ENCODE measurements around the gene RGS3.

Gene RGS3

GRCh38 chr9:113484258-113484730 lies 20.8 kb downstream of the RGS3 start:
- TF ChIP-seq NFIC (IDR thresholded peaks at IDR 0.05) (no peak), TCF12 (IDR thresholded peaks at IDR 0.05; ENCODE audit: low read depth) (no peak), TAF1 (IDR thresholded peaks at IDR 0.05; ENCODE audit: low read depth) (no peak), CREB1 (IDR thresholded peaks at IDR 0.05; ENCODE audit: low read depth) (no peak), ZBTB7A (IDR thresholded peaks at IDR 0.05; ENCODE audit: low read depth) (no peak), MAX (IDR thresholded peaks at IDR 0.05) (no peak), RAD21 (IDR thresholded peaks at IDR 0.05; ENCODE audit: low read depth) (no peak), YY1 (IDR thresholded peaks at IDR 0.05; ENCODE audit: low read depth) (no peak), USF1 (IDR thresholded peaks at IDR 0.05) (no peak), FOXM1 (IDR thresholded peaks at IDR 0.05; ENCODE audit: borderline replicate concordance, low read depth) (no peak), TEAD4 (IDR thresholded peaks at IDR 0.05) (no peak), EP300 (IDR thresholded peaks at IDR 0.05; ENCODE audit: borderline replicate concordance) (no peak), EGR1 (IDR thresholded peaks at IDR 0.05) (no peak), CEBPB (IDR thresholded peaks at IDR 0.05) (no peak)
- TF ChIP-seq, protein P1, sequence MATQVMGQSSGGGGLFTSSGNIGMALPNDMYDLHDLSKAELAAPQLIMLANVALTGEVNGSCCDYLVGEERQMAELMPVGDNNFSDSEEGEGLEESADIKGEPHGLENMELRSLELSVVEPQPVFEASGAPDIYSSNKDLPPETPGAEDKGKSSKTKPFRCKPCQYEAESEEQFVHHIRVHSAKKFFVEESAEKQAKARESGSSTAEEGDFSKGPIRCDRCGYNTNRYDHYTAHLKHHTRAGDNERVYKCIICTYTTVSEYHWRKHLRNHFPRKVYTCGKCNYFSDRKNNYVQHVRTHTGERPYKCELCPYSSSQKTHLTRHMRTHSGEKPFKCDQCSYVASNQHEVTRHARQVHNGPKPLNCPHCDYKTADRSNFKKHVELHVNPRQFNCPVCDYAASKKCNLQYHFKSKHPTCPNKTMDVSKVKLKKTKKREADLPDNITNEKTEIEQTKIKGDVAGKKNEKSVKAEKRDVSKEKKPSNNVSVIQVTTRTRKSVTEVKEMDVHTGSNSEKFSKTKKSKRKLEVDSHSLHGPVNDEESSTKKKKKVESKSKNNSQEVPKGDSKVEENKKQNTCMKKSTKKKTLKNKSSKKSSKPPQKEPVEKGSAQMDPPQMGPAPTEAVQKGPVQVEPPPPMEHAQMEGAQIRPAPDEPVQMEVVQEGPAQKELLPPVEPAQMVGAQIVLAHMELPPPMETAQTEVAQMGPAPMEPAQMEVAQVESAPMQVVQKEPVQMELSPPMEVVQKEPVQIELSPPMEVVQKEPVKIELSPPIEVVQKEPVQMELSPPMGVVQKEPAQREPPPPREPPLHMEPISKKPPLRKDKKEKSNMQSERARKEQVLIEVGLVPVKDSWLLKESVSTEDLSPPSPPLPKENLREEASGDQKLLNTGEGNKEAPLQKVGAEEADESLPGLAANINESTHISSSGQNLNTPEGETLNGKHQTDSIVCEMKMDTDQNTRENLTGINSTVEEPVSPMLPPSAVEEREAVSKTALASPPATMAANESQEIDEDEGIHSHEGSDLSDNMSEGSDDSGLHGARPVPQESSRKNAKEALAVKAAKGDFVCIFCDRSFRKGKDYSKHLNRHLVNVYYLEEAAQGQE (IDR thresholded peaks at IDR 0.05; ENCODE audit: low read depth), result no peak

GRCh38 chr9:113485761-113486115 lies 22.2 kb downstream of the RGS3 start:
- TF ChIP-seq USF1 (IDR thresholded peaks at IDR 0.05) (no peak), RAD21 (IDR thresholded peaks at IDR 0.05; ENCODE audit: low read depth) (no peak), TCF12 (IDR thresholded peaks at IDR 0.05; ENCODE audit: low read depth) (no peak), ZBTB7A (IDR thresholded peaks at IDR 0.05; ENCODE audit: low read depth) (no peak), FOXM1 (IDR thresholded peaks at IDR 0.05; ENCODE audit: borderline replicate concordance, low read depth) (no peak), YY1 (IDR thresholded peaks at IDR 0.05; ENCODE audit: low read depth) (no peak), EGR1 (IDR thresholded peaks at IDR 0.05) (no peak), MAX (IDR thresholded peaks at IDR 0.05) (no peak), NFIC (IDR thresholded peaks at IDR 0.05) (no peak), EP300 (IDR thresholded peaks at IDR 0.05; ENCODE audit: borderline replicate concordance) (no peak), TEAD4 (IDR thresholded peaks at IDR 0.05) (no peak), CREB1 (IDR thresholded peaks at IDR 0.05; ENCODE audit: low read depth) (no peak)

GRCh38 chr9:113486327-113486726 lies 22.8 kb downstream of the RGS3 start:
- no peak for TF ChIP-seq NFIC (IDR thresholded peaks at IDR 0.05)
- TF ChIP-seq EP300 (IDR thresholded peaks at IDR 0.05; ENCODE audit: borderline replicate concordance), result no peak
- no peak for TF ChIP-seq CEBPB (IDR thresholded peaks at IDR 0.05)
- no peak for TF ChIP-seq CREB1 (IDR thresholded peaks at IDR 0.05; ENCODE audit: low read depth)
- no peak for TF ChIP-seq ZBTB7A (IDR thresholded peaks at IDR 0.05; ENCODE audit: low read depth)
- TF ChIP-seq TAF1 (IDR thresholded peaks at IDR 0.05; ENCODE audit: low read depth), result no peak
- TF ChIP-seq YY1 (IDR thresholded peaks at IDR 0.05; ENCODE audit: low read depth), result no peak
- TF ChIP-seq FOXM1 (IDR thresholded peaks at IDR 0.05; ENCODE audit: borderline replicate concordance, low read depth), result no peak
- TF ChIP-seq RAD21 (IDR thresholded peaks at IDR 0.05; ENCODE audit: low read depth), result no peak
- no peak for TF ChIP-seq EGR1 (IDR thresholded peaks at IDR 0.05)
- TF ChIP-seq TCF12 (IDR thresholded peaks at IDR 0.05; ENCODE audit: low read depth), result no peak
- TF ChIP-seq, protein P1 (IDR thresholded peaks at IDR 0.05; ENCODE audit: low read depth), result no peak
- no peak for TF ChIP-seq TEAD4 (IDR thresholded peaks at IDR 0.05)
- TF ChIP-seq MAX (IDR thresholded peaks at IDR 0.05), result no peak
- TF ChIP-seq USF1 (IDR thresholded peaks at IDR 0.05), result no peak

GRCh38 chr9:113488071-113488470 lies 24.5 kb downstream of the RGS3 start:
- TF ChIP-seq MAX (IDR thresholded peaks at IDR 0.05) (no peak), CREB1 (IDR thresholded peaks at IDR 0.05; ENCODE audit: low read depth) (no peak), CEBPB (IDR thresholded peaks at IDR 0.05) (no peak), TCF12 (IDR thresholded peaks at IDR 0.05; ENCODE audit: low read depth) (no peak), USF1 (IDR thresholded peaks at IDR 0.05) (no peak), EP300 (IDR thresholded peaks at IDR 0.05; ENCODE audit: borderline replicate concordance) (no peak)

Data from Ishikawa (cell line).